Calu3 (cell line): ENCODE measurements around the gene C1QTNF1. TPM values are rescaled to one million over a fixed set of nuclear protein-coding genes. Genes with fewer than 3 reads are reported as not detected.

Source experiments
- BruUV-seq: library from RNA; stranded (reverse); fragments of 400-500 nt; replicated peaks from 2 replicates; lab custom pipeline; 2021; lab: Mats Ljungman, UMichigan
- CTCF ChIA-PET: fragments of 300-600 bp; sonication (Branson Sonifier 250); formaldehyde crosslinking; loops from one replicate; lab custom pipeline; 2022; ENCODE audit warnings: antibody characterized with exemption; lab: Charles Lee
- DNase-seq: peaks from one replicate; pipeline ENCODE4 v3.0.0; 2022
- H3K27ac Mint-ChIP-seq: one replicate; pipeline ENCODE4 v1.8.0; 2022; ENCODE audit warnings: mixed read lengths; ENCODE audit not compliant: unreplicated experiment
- H3K27me3 Mint-ChIP-seq: one replicate; pipeline ENCODE4 v1.8.0; 2022; ENCODE audit warnings: mixed read lengths; ENCODE audit not compliant: unreplicated experiment
- H3K36me3 Mint-ChIP-seq: one replicate; pipeline ENCODE4 v1.8.0; 2022; ENCODE audit warnings: mild to moderate bottlenecking, moderate library complexity, mixed read lengths; ENCODE audit not compliant: insufficient read depth, unreplicated experiment
- H3K4me1 Mint-ChIP-seq: one replicate; pipeline ENCODE4 v1.8.0; 2022; ENCODE audit warnings: mild to moderate bottlenecking, low read depth, mixed read lengths; ENCODE audit not compliant: unreplicated experiment
- H3K4me3 Mint-ChIP-seq: one replicate; pipeline ENCODE4 v1.8.0; 2022; ENCODE audit warnings: mild to moderate bottlenecking, low read depth, moderate library complexity, mixed read lengths; ENCODE audit not compliant: unreplicated experiment
- H3K9me3 Mint-ChIP-seq: one replicate; pipeline ENCODE4 v1.8.0; 2022; ENCODE audit warnings: low read depth, mixed read lengths; ENCODE audit not compliant: unreplicated experiment
- intact Hi-C: fragments of 100-400 bp; cut with micrococcal nuclease; formaldehyde crosslinking; loops from one replicate; pipeline ENCODE4 v1.10.0; 2022; ENCODE audit not compliant: unreplicated experiment
- total RNA-seq: library from RNA; stranded (reverse); gene quantifications from 2 replicates; pipeline ENCODE4 v1.2.3, GENCODE V29; 2022
- TF ChIP-seq, protein P1 (sequence below): fragments of 200-600 bp; IDR thresholded peaks from one replicate; pipeline ENCODE4 v1.8.0; 2022; ENCODE audit warnings: antibody characterized with exemption; ENCODE audit not compliant: unreplicated experiment

The C1QTNF1 gene
- total RNA-seq, 1 experiment from 2014 or later, result 3.3 TPM

- no TSS peak for BruUV-seq
- TF ChIP-seq, protein P1, sequence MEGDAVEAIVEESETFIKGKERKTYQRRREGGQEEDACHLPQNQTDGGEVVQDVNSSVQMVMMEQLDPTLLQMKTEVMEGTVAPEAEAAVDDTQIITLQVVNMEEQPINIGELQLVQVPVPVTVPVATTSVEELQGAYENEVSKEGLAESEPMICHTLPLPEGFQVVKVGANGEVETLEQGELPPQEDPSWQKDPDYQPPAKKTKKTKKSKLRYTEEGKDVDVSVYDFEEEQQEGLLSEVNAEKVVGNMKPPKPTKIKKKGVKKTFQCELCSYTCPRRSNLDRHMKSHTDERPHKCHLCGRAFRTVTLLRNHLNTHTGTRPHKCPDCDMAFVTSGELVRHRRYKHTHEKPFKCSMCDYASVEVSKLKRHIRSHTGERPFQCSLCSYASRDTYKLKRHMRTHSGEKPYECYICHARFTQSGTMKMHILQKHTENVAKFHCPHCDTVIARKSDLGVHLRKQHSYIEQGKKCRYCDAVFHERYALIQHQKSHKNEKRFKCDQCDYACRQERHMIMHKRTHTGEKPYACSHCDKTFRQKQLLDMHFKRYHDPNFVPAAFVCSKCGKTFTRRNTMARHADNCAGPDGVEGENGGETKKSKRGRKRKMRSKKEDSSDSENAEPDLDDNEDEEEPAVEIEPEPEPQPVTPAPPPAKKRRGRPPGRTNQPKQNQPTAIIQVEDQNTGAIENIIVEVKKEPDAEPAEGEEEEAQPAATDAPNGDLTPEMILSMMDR, result no peak
- no peak overlapping the region for H3K4me3 Mint-ChIP-seq
- DNase-seq, result no peak
- H3K36me3 Mint-ChIP-seq, result peaks cover 23% of the 10 kb centered on the region
- no peak overlapping the region for H3K27ac Mint-ChIP-seq
- peaks cover 32% of the 10 kb centered on the region for H3K27me3 Mint-ChIP-seq
- no peaks in the 10 kb centered on the region for H3K4me1 Mint-ChIP-seq
- CTCF ChIA-PET, result interaction anchor here (0.6 to 1.2 kb wide), 2 partner anchors 180 to 304 kb away, joined by 3 read pairs; no protein-coding TSS in a partner anchor
- no peaks in the 10 kb centered on the region for H3K9me3 Mint-ChIP-seq
- intact Hi-C loops, result no loop called here
These were observed 65.9 kb downstream of the C1QTNF1 start for GRCh38 chr17:79089720-79090442.

DNA sequence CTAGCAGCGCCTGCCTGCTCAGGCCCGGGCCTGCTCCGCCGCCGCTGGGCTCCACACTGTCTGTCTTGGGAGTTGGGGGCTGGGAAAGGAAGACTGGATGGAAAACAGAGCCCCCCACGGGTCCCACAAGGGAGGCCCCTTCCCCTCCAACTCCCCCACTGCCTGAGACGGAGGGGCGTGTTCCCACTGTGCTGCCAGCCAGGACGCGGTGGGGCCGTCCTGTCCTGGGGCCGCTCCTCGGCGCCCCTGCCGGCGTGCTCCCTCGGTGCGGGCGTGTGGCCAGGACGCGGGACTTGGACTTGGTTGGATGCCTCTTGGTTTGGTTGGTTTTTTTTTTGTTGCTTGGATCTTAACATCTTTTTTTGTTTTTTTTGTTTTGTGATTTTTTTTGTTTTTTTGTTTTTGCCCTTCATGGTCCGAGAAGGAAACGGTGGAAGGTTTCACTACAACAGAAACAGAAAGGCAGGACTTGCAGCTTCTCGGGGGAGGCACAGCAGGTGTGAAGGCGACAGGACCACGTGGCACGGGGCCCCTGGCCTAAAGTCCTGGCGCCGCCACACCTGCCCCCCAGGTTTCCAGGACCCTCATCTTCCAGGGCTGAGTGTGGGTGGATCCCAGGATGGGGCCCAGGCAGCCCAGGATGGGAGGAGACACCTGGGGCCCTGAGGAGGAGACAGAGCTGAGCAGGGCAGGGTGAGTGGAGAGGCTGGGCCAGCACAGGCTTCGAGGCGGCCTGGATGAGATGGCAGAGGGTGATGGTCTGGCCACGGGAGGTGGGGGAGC lies 66.7 kb downstream of the C1QTNF1 start:
- no peaks in the 10 kb centered on the region for H3K4me1 Mint-ChIP-seq
- H3K36me3 Mint-ChIP-seq, result peaks cover 23% of the 10 kb centered on the region
- intact Hi-C loops, result no loop called here
- H3K27me3 Mint-ChIP-seq, result peaks cover 40% of the 10 kb centered on the region
- H3K27ac Mint-ChIP-seq, result peak overlapping the region; percentile 56
- no peak overlapping the region for H3K4me3 Mint-ChIP-seq
- BruUV-seq, result no TSS peak
- DNase-seq, result no peak
- CTCF ChIA-PET, result interaction anchor here (0.6 to 1.2 kb wide), 2 partner anchors 181 to 303 kb away, joined by 3 read pairs; no protein-coding TSS in a partner anchor
- TF ChIP-seq, protein P1, result no peak
- H3K9me3 Mint-ChIP-seq, result no peaks in the 10 kb centered on the region

GRCh38 chr17:79091226-79091670 lies 67.3 kb downstream of the C1QTNF1 start:
- CTCF ChIA-PET, result no interaction called here
- TF ChIP-seq, protein P1, result no peak
- H3K4me3 Mint-ChIP-seq, result no peak overlapping the region
- BruUV-seq, result no TSS peak
- no peaks in the 10 kb centered on the region for H3K4me1 Mint-ChIP-seq
- no peak for DNase-seq
- H3K27ac Mint-ChIP-seq, result no peak overlapping the region
- H3K9me3 Mint-ChIP-seq, result no peaks in the 10 kb centered on the region
- intact Hi-C loops, result no loop called here
- H3K27me3 Mint-ChIP-seq, result peaks cover 46% of the 10 kb centered on the region
- H3K36me3 Mint-ChIP-seq, result peaks cover 23% of the 10 kb centered on the region

GRCh38 chr17:79092567-79092966 lies 68.6 kb downstream of the C1QTNF1 start:
- BruUV-seq, result no TSS peak
- intact Hi-C loops, result no loop called here
- DNase-seq, result no peak
- Mint-ChIP-seq H3K27ac (peak overlapping the region; percentile 10), H3K4me1 (no peaks in the 10 kb centered on the region), H3K9me3 (no peaks in the 10 kb centered on the region), H3K27me3 (peaks cover 59% of the 10 kb centered on the region), H3K36me3 (peaks cover 18% of the 10 kb centered on the region), H3K4me3 (no peak overlapping the region)
- TF ChIP-seq, protein P1, result no peak
- CTCF ChIA-PET, result interaction anchor here (2.3 kb wide), 1 partner anchor 299 kb away, joined by 7 read pairs; no protein-coding TSS in a partner anchor
